Left colon (tissue), 2 donors: ENCODE results near the gene IL17RA. TPM values are rescaled to one million over a fixed set of nuclear protein-coding genes. Genes with fewer than 3 reads are reported as not detected.

Experiments
- ATAC-seq: fragments of 200-7000 bp; cut with Tn5 transposase; one replicate; pipeline ENCODE4 v1.9.1; 2020; ENCODE audit warnings: mild to moderate bottlenecking, moderate library complexity
- DNase-seq, 2 donors: peaks; one replicate each; pipeline ENCODE4 v3.0.0-alpha.2; 2020
- intact Hi-C, 2 donors: fragments of 100-400 bp; cut with DNase I in 1 of 2; cut with micrococcal nuclease in 1 of 2; formaldehyde crosslinking; loops; one replicate each; pipeline versions ENCODE4 v1.11.2 to v1.14.0; 2022; cut with DNase I, micrococcal nuclease
- total RNA-seq, 2 donors: library from RNA; stranded (reverse); fragmentation: NEBNext Ultra II Directional; extraction: Animal tissue kit (Norgen Biotek cat#: 25700); gene quantifications; one replicate each; pipeline ENCODE4 v1.2.1, GENCODE V29; 2021
- donor health status: DM: no; HTN: no; CAD: no.
- donor health status: DM: yes; HTN: yes; CAD: no.

The IL17RA gene
- total RNA-seq, 2 donors from 2014 or later = 15.7 to 18.5 TPM

GRCh38 chr22:17077255-17077654 is 7.5 kb upstream of the IL17RA start:
- intact Hi-C loops = loop anchor here in 1 of 2 donors (10.0 kb wide), 1 partner anchor 88 kb away; no protein-coding TSS in a partner anchor
- no peak for ATAC-seq
- DNase-seq = no peak

- ATAC-seq (no peak), DNase-seq (no peak)
- intact Hi-C loops = loop anchor here in 1 of 2 donors (10.0 kb wide), 1 partner anchor 85 kb away; no protein-coding TSS in a partner anchor
Measured at GRCh38 chr22:17079572-17079971, 5.2 kb upstream of the IL17RA start.

- no peak for ATAC-seq
- intact Hi-C loops = no loop called here
- DNase-seq = no peak
Measured at GRCh38 chr22:17083255-17083654, 1.5 kb upstream of the IL17RA start.

- peak in 1 of 2 donors; percentile 34 for DNase-seq
- intact Hi-C loops = no loop called here
- no peak for ATAC-seq
Measured at GRCh38 chr22:17083811-17084441, 874 bp upstream of the IL17RA start.

GRCh38 chr22:17085277-17086181 is 729 bp downstream of the IL17RA start:
- DNase-seq = peak in 1 of 2 donors; percentile 55
- intact Hi-C loops = no loop called here
- ATAC-seq = peak; percentile 62

- no peak for DNase-seq
- intact Hi-C loops = no loop called here
- no peak for ATAC-seq
Measured at GRCh38 chr22:17086296-17086695, 1.5 kb downstream of the IL17RA start.

GRCh38 chr22:17086788-17087497 is 2.1 kb downstream of the IL17RA start:
- intact Hi-C loops = no loop called here
- ATAC-seq (no peak), DNase-seq (no peak)

GRCh38 chr22:17087498-17088131 is 2.8 kb downstream of the IL17RA start:
- DNase-seq = no peak
- no peak for ATAC-seq

GRCh38 chr22:17090550-17090949 is 5.8 kb downstream of the IL17RA start:
- intact Hi-C loops = loop anchor here in 1 of 2 donors (10.0 kb wide), 1 partner anchor 64 kb away; the partner anchor contains the start of gene HDHD5
- ATAC-seq = no peak
- no peak for DNase-seq

More at GRCh38 chr22:17087498-17088131, 2.8 kb downstream of the IL17RA start:
- intact Hi-C loops = no loop called here

GRCh38 chr22:17091851-17092250 is 7.1 kb downstream of the IL17RA start:
- DNase-seq (no peak), ATAC-seq (no peak)
- intact Hi-C loops = loop anchor here in 1 of 2 donors (10.0 kb wide), 1 partner anchor 63 kb away; the partner anchor contains the start of gene HDHD5

GRCh38 chr22:17093081-17093480 is 8.3 kb downstream of the IL17RA start:
- ATAC-seq = no peak
- intact Hi-C loops = loop anchor here in 1 of 2 donors (10.0 kb wide), 1 partner anchor 62 kb away; the partner anchor contains the start of gene HDHD5
- no peak for DNase-seq

GRCh38 chr22:17095538-17095937 is 10.7 kb downstream of the IL17RA start:
- no peak for ATAC-seq
- intact Hi-C loops = loop anchor here in 1 of 2 donors (10.0 kb wide), 1 partner anchor 59 kb away; the partner anchor contains the start of gene HDHD5
- no peak for DNase-seq

GRCh38 chr22:17096071-17096470 is 11.3 kb downstream of the IL17RA start:
- intact Hi-C loops = loop anchor here in 1 of 2 donors (10.0 kb wide), 1 partner anchor 59 kb away; the partner anchor contains the start of gene HDHD5
- ATAC-seq (no peak), DNase-seq (no peak)

GRCh38 chr22:17097062-17097461 is 12.3 kb downstream of the IL17RA start:
- ATAC-seq (no peak), DNase-seq (no peak)
- intact Hi-C loops = loop anchor here in 1 of 2 donors (10.0 kb wide), 1 partner anchor 58 kb away; the partner anchor contains the start of gene HDHD5

GRCh38 chr22:17097701-17098100 is 12.9 kb downstream of the IL17RA start:
- no peak for DNase-seq
- no peak for ATAC-seq
- intact Hi-C loops = loop anchor here in 1 of 2 donors (10.0 kb wide), 1 partner anchor 57 kb away; the partner anchor contains the start of gene HDHD5

GRCh38 chr22:17098379-17098819 is 13.6 kb downstream of the IL17RA start:
- ATAC-seq (no peak), DNase-seq (no peak)
- intact Hi-C loops = loop anchor here in 1 of 2 donors (10.0 kb wide), 1 partner anchor 56 kb away; the partner anchor contains the start of gene HDHD5

GRCh38 chr22:17100621-17101020 is 15.8 kb downstream of the IL17RA start:
- ATAC-seq (no peak), DNase-seq (no peak)
- intact Hi-C loops = no loop called here
